Activated effector memory CD4-positive, alpha-beta T cell treated with Interleukin-2 at 50 U/mL for 16 hours (primary cell): ENCODE results near the gene WDR11.

Experiments
- DNase-seq: peaks from one replicate; pipeline ENCODE4 v3.0.0-alpha.2; 2020

The WDR11 gene, protein sequence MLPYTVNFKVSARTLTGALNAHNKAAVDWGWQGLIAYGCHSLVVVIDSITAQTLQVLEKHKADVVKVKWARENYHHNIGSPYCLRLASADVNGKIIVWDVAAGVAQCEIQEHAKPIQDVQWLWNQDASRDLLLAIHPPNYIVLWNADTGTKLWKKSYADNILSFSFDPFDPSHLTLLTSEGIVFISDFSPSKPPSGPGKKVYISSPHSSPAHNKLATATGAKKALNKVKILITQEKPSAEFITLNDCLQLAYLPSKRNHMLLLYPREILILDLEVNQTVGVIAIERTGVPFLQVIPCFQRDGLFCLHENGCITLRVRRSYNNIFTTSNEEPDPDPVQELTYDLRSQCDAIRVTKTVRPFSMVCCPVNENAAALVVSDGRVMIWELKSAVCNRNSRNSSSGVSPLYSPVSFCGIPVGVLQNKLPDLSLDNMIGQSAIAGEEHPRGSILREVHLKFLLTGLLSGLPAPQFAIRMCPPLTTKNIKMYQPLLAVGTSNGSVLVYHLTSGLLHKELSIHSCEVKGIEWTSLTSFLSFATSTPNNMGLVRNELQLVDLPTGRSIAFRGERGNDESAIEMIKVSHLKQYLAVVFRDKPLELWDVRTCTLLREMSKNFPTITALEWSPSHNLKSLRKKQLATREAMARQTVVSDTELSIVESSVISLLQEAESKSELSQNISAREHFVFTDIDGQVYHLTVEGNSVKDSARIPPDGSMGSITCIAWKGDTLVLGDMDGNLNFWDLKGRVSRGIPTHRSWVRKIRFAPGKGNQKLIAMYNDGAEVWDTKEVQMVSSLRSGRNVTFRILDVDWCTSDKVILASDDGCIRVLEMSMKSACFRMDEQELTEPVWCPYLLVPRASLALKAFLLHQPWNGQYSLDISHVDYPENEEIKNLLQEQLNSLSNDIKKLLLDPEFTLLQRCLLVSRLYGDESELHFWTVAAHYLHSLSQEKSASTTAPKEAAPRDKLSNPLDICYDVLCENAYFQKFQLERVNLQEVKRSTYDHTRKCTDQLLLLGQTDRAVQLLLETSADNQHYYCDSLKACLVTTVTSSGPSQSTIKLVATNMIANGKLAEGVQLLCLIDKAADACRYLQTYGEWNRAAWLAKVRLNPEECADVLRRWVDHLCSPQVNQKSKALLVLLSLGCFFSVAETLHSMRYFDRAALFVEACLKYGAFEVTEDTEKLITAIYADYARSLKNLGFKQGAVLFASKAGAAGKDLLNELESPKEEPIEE

GRCh38 chr10:120850911-120851865, at the start of gene WDR11:
Gene WDR11, plus strand, starts transcription at chr10:120851362. Its CDS starts 59 bp downstream, at chr10:120851421.
- DNase-seq = peak; percentile 54

DNA sequence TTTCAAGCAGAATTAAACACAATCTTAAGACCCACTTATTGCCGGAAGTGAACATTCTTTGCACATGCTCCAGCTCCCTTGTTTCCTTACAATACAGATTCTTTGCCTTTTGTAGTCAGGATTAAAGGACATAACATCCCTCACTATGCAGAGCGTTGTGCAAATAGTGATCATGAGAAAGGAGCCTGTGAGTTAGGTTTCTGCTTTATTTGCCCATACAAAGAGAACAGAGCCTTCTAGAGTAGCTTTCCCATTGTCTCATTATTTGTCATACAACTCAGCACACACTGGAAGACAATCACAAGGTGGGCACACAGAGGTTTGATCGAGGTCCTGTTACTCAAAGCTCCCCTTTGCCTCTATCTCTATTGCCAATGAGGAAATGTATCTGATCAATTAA, 48.2 kb upstream of the WDR11 start:
- DNase-seq = no peak

DNA sequence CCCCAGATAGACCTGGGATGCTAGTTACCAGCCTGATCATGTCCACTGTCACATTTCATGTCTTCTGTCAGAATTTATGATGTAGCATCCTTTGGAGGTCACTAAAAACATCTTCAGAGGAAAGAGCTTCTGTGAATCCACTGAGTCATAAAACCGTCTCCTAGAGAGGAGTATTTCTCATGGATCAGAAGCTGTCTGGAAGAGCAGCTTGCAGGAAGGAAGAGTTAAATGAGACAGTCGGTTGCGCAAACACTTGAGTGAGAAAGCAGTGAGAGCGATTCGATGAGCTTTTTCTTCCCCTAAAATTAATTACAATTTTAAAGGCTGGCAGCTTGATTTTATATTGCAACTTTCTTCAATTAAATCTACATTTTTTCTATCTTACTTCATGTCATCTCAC, 47.2 kb upstream of the WDR11 start:
- DNase-seq = no peak

DNA sequence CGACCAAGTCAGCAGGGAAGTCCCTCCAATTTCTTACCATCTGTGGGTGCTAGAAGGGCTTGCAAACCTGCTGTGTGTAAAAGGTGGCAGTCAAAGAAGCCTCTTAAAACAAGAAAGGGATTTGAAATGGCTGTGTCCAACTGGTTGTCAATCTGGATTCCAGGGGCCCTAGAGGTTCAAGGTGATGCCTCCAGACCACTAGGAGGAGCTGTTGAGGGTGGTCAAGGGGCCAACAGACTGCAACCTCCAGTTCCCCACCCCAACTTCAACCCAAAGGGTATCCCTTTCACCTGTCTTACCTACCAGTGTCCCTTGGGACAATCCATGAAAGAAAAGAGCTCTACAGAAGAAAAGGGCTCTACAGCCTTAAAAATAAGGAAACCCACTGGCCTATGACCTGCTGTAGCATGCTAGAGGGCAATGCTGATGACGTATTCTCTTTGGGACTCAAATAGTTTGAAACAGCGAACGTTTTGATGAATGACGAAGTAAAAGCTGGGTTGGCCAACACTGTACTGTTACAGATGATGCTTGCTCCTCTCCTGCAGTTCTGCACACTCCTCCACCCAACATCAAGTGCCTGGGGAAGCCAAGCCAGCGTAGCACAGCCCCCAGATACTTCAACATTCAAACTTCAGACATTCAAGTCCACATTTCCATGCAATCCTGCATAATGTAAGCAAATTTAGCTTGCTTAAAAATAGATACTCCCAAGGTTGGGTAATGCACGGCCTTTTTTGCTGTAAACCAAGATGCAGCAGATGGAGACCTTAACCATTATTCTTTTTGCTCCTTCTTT, 45.9 kb upstream of the WDR11 start:
- DNase-seq = no peak

- no peak for DNase-seq
Measured at GRCh38 chr10:120806081-120806480, 45.1 kb upstream of the WDR11 start.

GRCh38 chr10:120810298-120810697, 40.9 kb upstream of the WDR11 start:
- no peak for DNase-seq

GRCh38 chr10:120813085-120813484, 38.1 kb upstream of the WDR11 start:
- no peak for DNase-seq

DNA sequence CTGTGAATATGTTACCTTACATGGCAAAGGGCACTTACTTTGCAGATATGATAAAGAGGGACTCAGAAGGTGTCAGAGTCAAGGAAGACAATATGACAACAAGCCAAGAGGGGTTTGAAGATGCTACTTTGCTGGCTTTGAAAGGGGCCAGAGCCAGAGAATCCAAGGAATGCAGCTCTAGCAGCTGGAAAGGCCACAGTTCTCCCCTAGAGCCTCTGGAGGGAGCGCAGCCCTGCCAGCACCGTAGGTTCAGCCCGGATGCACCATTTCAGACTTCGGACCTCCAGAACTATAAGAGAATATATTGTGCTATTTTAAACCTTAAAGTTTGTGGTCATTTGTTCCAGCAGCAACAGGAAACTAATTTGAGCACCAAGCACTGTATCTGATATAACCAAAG, 32.9 kb upstream of the WDR11 start:
- no peak for DNase-seq

- no peak for DNase-seq
Measured at GRCh38 chr10:120819366-120819765, 31.8 kb upstream of the WDR11 start.

GRCh38 chr10:120823266-120823665, 27.9 kb upstream of the WDR11 start:
- DNase-seq = no peak

GRCh38 chr10:120824881-120825309, 26.3 kb upstream of the WDR11 start:
- DNase-seq = no peak

DNA sequence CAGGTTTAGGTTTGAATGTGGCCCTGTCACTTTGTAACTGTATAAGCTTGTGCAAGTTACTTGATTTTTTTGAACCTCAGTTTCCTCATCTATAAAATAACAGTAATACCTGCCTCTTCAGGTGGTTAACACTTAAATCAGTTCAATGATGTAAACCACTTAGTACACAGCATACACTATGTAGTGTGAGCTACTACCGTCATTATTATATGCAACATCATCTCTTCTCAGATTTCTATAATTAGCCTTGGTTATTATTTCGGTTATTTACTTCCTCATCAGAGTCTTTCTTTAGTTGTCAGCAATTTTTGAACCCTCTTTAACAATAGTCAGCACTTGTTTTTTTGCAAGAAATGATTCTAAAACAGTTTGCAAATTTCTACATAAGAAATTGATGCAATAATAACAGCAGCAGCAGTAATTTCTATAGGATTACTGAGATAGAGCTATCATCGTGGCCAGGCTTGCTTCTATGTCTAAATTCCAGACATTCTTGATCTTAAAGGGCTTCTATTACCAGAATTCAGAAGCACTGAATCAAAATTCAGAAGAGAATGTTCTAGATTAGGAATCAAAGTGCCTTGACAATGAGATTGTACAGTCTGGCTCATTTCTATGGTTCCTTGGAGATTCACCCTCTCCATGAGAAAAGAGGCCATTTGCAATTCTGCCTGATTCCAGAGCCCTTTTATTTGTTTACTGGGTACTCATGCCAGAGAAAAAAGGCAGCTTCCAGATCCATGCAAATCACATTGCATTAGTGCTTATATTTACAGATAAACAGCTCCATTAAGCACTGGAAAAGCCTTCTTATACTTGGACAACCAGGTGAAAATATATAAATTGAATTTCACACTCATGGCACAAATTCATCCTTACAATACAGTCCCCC, 25.0 kb upstream of the WDR11 start:
- DNase-seq = no peak

- DNase-seq = no peak
Measured at GRCh38 chr10:120827251-120827875, 23.8 kb upstream of the WDR11 start.

- DNase-seq = no peak
Measured at GRCh38 chr10:120828763-120829319, 22.3 kb upstream of the WDR11 start.

GRCh38 chr10:120832106-120832505, 19.1 kb upstream of the WDR11 start:
- DNase-seq = no peak

DNA sequence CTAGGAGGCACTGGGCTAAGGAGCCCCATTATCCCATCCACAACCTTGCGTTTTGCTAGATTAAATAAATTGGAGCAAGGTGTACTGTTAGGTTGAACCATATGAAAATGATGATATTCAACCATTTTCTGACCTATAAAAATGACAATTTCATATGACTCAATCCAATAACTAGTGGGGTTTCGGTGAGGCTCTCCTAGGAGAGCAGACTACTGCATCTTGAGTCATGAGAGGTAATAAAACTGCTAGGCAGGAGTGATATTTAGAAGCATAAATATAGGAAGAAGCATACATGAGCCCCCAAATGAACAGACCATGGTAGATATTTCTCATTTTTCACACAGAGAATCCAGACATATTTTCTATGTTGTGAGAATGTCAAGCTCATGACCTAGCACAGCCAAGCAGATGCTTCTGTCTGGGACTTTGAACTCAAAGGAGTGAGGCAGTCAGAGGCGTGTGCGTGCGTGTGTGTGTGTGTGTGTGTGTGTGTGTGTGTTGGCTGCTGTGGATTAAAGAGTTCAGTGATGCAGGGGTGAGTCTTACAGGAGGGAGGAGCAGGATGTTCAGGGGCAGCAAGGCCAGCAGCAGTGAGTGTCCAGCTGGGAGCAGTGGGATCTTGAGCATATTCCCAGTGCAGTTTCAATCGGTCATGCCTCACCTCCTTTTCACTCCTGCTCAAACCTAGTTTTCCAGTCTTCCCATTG, 17.8 kb upstream of the WDR11 start:
- no peak for DNase-seq

DNA sequence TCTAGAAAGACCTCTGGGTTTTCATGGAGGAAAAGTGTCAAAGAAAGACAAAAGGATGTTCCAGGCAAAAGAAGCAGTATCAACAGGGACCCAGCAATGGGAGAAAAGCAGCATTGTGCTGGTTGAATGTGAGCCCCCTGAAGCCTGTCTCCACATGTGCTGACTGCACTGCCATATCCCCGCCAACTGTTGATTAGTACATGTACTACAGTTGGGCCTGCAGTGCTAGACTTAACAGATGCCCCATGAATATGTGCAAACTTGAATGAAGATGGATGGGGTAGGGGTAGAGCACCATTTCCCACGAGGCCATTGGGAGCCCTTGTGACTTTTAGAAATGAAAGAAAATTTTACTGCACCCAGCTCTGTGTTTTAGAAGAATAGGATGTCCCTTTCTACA, 15.6 kb upstream of the WDR11 start:
- no peak for DNase-seq

GRCh38 chr10:120838941-120839340, 12.2 kb upstream of the WDR11 start:
- no peak for DNase-seq
